ENCODE data around the gene ARRB1.

The ARRB1 gene

DNA sequence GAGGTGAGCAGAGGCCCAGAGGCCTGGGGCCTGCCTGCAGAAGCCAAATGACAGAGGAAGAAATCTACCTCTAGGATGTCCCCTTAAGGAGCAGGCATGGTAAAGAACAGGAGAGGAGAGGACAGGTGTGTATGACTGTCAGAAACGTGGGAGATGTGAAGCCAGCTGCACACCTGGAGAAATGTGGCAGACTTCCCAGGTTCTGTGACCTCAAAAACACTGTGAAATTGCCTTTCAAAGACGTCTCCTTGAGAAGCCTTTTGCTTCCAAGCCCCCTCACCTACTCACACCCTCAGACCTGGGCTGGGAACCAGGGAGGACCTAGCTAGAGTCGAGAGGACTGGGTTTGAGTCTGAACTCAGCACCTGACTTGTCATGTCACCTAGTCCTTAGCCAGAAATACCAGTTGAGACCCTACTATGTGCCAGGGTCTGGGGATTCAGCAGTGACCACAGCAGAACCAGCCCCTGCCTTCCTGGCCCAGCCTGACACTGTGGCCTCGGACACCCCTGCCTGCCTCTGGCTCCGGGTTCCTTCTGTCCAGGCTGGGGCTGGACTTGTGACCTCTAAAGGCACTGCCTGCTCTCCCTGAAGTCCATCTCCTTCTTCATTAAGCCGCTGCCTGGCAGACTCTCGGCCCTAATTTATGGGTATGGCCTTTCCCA is 105.3 kb downstream of the ARRB1 start:
- no peak for DNase-seq

DNA sequence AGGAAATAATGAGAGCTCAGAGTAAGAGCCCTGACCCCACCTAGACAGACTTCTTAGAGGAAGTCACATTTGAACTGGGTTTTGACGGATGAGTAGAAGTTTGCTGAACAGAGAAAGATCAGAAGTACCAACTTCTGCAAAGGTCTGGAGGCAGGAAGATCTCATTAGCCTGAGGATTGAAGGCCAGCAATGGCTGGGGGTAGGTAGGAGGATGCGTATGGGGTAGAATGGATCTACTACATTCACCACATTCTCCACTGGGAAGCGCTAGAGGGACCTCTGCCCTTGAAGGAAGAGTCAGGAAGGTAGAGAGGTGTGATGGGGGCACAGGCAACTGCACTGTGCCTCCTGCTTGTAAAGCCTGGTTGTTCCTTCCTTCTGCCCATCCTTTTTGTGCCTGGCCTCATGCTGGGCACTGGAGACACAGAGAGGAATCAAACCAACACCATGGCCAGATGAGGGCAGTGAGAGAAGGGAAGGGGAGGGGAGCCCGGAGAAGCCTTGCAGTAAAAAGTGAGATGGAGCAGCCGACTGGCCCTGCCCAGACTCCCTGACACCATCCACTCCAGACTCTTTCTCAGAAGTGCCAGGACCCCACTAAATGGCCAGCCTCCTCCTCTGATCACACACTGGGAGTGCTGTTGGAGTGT is 106.0 kb downstream of the ARRB1 start:
- no peak for DNase-seq

- DNase-seq = no peak
Observed at GRCh38 chr11:75244052-75244814, 107.2 kb downstream of the ARRB1 start.

DNA sequence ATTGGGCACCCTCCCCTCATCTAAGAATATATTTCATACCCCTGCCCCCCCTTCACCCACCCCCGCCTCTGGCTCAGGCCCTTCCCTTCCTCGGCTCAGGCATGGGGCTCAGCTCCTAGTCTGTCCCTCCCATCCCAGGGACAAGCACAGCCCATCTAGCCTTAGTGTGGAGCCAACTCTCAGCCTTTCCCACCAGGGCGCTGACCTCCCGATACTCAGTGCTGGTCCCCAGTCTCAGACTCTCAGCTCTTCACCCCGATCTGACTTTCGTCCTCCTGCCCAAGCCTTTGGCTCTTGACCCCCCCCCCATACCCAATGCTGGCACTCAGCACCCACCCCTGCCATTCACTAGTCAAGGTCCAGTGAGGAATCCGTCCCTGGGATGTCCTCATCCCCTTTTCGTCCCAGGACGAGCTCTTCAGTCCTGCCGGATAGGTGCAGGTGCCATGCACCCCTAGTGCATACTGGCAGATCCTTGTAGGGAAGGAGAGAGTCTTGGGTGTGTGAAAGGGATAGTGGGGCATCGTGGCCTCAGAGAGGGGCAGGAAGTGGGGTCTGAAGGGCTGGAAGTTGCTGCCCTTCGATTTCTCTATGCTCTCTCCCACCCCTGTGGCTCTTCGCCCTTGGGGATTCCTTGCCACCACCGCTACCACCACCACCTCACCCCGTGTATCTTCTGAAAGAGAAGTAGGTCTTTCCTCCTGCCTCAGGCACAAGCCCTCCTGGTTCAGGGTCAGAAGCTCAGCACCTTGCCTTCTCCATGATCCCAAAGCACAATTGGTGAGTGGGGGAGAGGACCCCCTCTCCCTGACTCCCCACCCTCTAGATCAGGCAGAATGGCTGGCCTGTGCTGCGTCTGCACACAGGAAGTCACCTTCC is 108.5 kb downstream of the ARRB1 start:
- no peak for DNase-seq

GRCh38 chr11:75241906-75242644 is 109.4 kb downstream of the ARRB1 start:
- DNase-seq = no peak

DNA sequence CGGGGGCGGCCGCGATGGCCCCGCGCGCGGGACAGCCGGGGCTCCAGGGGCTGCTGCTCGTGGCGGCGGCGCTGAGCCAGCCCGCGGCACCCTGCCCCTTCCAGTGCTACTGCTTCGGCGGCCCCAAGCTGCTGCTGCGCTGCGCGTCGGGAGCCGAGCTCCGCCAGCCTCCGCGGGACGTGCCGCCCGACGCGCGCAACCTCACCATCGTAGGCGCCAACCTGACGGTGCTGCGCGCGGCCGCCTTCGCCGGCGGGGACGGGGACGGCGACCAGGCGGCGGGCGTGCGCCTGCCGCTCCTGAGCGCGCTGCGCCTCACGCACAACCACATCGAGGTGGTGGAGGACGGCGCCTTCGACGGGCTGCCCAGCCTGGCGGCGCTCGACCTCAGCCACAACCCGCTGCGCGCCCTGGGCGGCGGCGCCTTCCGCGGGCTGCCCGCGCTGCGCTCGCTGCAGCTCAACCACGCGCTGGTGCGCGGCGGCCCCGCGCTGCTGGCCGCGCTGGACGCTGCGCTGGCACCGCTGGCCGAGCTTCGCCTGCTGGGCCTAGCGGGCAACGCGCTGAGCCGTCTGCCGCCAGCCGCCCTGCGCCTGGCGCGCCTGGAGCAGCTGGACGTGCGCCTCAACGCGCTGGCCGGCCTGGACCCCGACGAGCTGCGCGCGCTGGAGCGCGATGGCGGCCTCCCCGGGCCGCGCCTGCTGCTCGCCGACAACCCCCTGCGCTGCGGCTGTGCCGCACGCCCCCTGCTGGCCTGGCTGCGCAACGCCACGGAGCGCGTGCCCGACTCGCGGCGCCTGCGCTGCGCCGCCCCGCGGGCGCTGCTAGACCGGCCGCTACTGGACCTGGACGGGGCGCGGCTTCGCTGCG is 110.2 kb downstream of the ARRB1 start:
- DNase-seq = no peak

- DNase-seq = no peak
Observed at GRCh38 chr11:75240311-75241035, 111.0 kb downstream of the ARRB1 start, which contains the start of gene TPBGL. TSS of gene TPBGL (plus strand) at chr11:75240774. CDS start at chr11:75241050, 276 bp downstream.

DNA sequence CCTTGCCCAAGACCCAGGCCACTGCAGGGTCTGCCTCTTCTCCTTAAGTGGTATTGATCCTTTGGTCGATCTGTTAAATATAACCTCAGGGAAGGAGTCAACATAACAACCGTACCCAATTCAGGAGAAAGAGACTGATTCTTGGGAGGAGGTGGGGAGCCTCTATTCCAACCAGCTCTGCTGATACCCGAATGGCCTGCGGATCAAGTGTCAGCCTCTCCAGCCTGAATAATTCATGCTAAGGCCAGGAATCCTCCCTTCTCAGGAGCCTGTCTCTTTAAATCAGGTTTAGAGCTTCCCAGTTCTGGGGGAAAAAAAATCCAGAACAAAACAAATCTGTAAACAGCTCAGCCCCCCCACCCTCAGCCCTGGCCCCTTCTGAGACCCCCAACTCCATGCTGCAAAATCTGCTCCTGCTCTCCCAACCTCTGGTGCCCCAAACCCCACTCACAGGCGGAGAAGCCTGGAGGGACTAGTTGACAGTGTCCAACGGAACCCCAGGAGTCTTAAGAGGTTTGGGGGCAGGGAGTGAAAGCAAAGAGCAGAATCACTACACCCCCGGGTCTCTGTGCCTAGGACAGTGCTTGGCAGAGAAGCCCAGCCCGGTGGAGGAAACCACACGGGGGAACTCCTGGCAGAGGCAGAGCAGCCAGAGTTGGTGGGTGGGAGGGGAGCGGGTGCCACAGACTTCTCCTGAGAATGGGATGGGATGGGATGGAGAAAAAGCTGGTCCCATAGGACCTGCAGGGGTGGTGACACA is 111.8 kb downstream of the ARRB1 start:
- no peak for DNase-seq

- DNase-seq = no peak
Observed at GRCh38 chr11:75238595-75239440, 112.6 kb downstream of the ARRB1 start.

GRCh38 chr11:75237050-75237449 is 114.4 kb downstream of the ARRB1 start:
- no peak for DNase-seq

GRCh38 chr11:75236062-75236461 is 115.4 kb downstream of the ARRB1 start:
- DNase-seq = no peak

DNA sequence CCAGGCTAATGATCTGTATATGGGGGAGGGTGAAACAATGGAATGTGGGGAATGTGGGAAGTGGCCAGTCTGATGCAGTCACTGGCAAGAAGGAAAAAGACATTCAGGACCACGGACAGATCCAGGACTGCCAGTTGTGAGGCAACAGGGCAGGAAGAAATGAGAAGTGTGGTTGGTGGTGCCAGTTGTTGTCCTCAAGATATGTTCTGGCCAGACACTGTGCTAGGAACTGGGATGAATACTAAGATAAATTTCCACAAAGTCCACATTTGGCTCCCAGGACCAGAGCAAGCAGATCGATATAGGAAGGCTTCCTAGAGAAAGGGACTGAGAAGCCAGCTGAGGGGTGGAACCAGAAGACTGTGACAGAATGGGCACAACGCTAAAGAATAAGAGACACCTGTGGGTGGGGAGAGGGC is 117.7 kb downstream of the ARRB1 start:
- DNase-seq = no peak

- no peak for DNase-seq
Observed at GRCh38 chr11:75230621-75231020, 120.8 kb downstream of the ARRB1 start.

- no peak for DNase-seq
Observed at GRCh38 chr11:75229466-75229865, 122.0 kb downstream of the ARRB1 start.

DNA sequence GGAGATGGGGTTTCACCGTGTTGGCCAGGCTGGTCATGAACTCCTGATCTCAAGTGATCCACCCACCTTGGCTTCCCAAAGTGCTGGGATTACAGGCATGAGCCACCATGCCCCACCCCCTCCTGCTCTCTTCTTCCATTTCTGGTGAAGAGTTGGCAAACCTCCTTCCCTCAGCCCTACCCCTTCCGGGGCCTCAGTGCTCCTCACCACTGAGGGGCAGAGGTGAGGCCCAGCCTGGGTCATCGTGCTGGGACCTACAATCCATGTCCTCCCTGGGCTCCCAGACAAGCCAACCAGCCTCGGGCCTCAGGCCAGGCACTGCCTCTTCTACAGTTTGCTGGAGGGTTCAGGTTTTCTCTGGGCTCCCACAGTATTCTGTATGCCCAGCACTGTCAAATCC is 125.7 kb downstream of the ARRB1 start:
- DNase-seq = no peak

- no peak for DNase-seq
Observed at GRCh38 chr11:75223954-75224643, 127.4 kb downstream of the ARRB1 start.

GRCh38 chr11:75219869-75220268 is 131.6 kb downstream of the ARRB1 start:
- DNase-seq = no peak

DNA sequence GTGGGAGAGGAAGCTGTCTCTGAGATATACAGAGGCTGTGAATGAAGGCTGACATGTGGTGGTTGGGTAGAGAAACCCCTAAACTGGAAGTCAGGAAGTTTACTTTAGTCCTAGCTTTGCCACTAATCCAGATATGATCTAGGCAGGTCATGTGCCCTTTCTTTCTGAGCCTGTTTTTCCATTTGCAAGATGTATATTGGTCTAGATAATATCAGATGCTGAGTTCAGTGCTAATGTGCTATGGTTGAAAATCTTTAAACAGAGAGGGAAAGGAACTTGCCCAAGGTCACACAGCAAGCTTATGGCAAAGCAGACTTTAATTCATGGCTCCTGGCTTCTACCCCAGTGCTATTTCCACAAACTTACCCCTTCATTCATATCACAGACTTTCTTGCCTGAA is 136.6 kb downstream of the ARRB1 start:
- DNase-seq = no peak

Data from NCI-H1436 treated with DMSO at 0.1 percent for 48 hours (cell line).